K562 (cell line): ENCODE data around the gene LY6G5B. TPM values are rescaled to one million over a fixed set of nuclear protein-coding genes. Genes with fewer than 3 reads are reported as not detected.

Experiments used
- DMBX1 ChIP-seq: fragments of 250-450 bp; sonication (Bioruptor Pico); IDR thresholded peaks from 2 replicates; pipeline ENCODE4 v1.8.0; 2022; ENCODE audit warnings: inconsistent platforms, mild to moderate bottlenecking, moderate library complexity, borderline replicate concordance
- GABPB2 ChIP-seq: fragments of 250-450 bp; sonication (Bioruptor Pico); conservative IDR thresholded peaks from 2 replicates; pipeline ENCODE4 v1.5.1; 2021; ENCODE audit warnings: mild to moderate bottlenecking
- ZBTB34 ChIP-seq: fragments of 250-450 bp; sonication (Bioruptor Pico); IDR thresholded peaks from 2 replicates; pipeline ENCODE4 v1.8.0; 2021; ENCODE audit warnings: mild to moderate bottlenecking, moderate library complexity
- ZBTB40 ChIP-seq, 2 experiments: fragments of 450-650 bp in 1 of 2; sonication (generic) in 1 of 2; formaldehyde crosslinking in 1 of 2; IDR thresholded peaks; 2 replicates each; pipeline versions ENCODE4 v1.7.1 to v1.9.0; 2016 to 2022; ENCODE audit warnings: inconsistent platforms in 1 of 2, mild to moderate bottlenecking in 1 of 2, missing genetic modification reagents in 1 of 2
- ZNF655 ChIP-seq: fragments of 250-450 bp; sonication (Bioruptor Pico); IDR thresholded peaks from 2 replicates; pipeline ENCODE4 v1.5.0; 2021
- polyA plus RNA-seq, 8 experiments: library from polyadenylated mRNA; depleted of rRNA in 4 of 8; stranded (reverse) in 5 of 8; unstranded in 3 of 8; fragments of >200 nt; fragmentation: Nextera tagmentation in 2 of 8; fragmentation: Illumina TruSeq in 1 of 8; extraction: Ambion mirVana in 2 of 8; extraction: Trizol in 1 of 8; gene quantifications; 2 replicates each; pipeline versions ENCODE4 v1.2.1 to v1.2.3, GENCODE V29; 2011 to 2014; ENCODE audit warnings: inconsistent platforms in 1 of 8, missing spikeins in 1 of 8
- total RNA-seq, 7 experiments: library from RNA; depleted of rRNA in 6 of 7; stranded (reverse); fragments of >200 nt in 6 of 7; fragmentation: Illumina TruSeq in 2 of 7; extraction: Trizol in 2 of 7; gene quantifications; 2 replicates each; pipeline versions ENCODE4 v1.2.1 to v1.2.3, GENCODE V29; 2011 to 2021; ENCODE audit warnings: low replicate concordance in 1 of 7
- TF ChIP-seq, protein P1 (sequence below), 2 experiments: fragments of 150-350 bp in 1 of 2; IDR thresholded peaks; 2 replicates each; pipeline ENCODE4 v1.6.1; 2012 to 2016; ENCODE audit warnings: low read depth in 2 of 2, low read length in 2 of 2, mild to moderate bottlenecking in 1 of 2, moderate library complexity in 1 of 2

Gene LY6G5B
- total and polyA plus RNA-seq, 9 of the 15 experiments (the other 6 are each of a cell fraction or from before 2014, with no cell fraction given): 6.0 to 27.0 (median 7.5) TPM

GRCh38 chr6:31690231-31691077, 20.7 kb downstream of the LY6G5B start (continued):
- no peak for TF ChIP-seq ZBTB34
- peak; percentile 34; the same call in 1 of the 2 replicates for TF ChIP-seq ZBTB40 (IDR thresholded peaks at IDR 0.05)
- no peak for TF ChIP-seq ZBTB40 (CRISPR knock-in tag; IDR thresholded peaks at IDR 0.05)
- peak; percentile 72; the same call in 1 of the 2 replicates for TF ChIP-seq GABPB2
- TF ChIP-seq DMBX1 (CRISPR knock-in tag): peak; percentile 35
- TF ChIP-seq ZNF655 (CRISPR knock-in tag): no peak
- TF ChIP-seq, protein P1, sequence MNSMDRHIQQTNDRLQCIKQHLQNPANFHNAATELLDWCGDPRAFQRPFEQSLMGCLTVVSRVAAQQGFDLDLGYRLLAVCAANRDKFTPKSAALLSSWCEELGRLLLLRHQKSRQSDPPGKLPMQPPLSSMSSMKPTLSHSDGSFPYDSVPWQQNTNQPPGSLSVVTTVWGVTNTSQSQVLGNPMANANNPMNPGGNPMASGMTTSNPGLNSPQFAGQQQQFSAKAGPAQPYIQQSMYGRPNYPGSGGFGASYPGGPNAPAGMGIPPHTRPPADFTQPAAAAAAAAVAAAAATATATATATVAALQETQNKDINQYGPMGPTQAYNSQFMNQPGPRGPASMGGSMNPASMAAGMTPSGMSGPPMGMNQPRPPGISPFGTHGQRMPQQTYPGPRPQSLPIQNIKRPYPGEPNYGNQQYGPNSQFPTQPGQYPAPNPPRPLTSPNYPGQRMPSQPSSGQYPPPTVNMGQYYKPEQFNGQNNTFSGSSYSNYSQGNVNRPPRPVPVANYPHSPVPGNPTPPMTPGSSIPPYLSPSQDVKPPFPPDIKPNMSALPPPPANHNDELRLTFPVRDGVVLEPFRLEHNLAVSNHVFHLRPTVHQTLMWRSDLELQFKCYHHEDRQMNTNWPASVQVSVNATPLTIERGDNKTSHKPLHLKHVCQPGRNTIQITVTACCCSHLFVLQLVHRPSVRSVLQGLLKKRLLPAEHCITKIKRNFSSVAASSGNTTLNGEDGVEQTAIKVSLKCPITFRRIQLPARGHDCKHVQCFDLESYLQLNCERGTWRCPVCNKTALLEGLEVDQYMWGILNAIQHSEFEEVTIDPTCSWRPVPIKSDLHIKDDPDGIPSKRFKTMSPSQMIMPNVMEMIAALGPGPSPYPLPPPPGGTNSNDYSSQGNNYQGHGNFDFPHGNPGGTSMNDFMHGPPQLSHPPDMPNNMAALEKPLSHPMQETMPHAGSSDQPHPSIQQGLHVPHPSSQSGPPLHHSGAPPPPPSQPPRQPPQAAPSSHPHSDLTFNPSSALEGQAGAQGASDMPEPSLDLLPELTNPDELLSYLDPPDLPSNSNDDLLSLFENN (IDR thresholded peaks at IDR 0.05; ENCODE audit: low read depth in 2 of 2, low read length in 2 of 2): peak in 1 of 2 experiments; percentile 1; a peak in 1 of 4 replicates
